DND-41 (cell line): ENCODE results near the gene NR2E1.

Experiments
- ATAC-seq: fragments of 200-7000 bp; cut with Tn5 transposase; 3 replicates; pipeline ENCODE4 v1.9.1; 2021; ENCODE audit warnings: low read depth; ENCODE audit not compliant: insufficient read depth
- DNase-seq: peaks from one replicate; pipeline ENCODE4 v3.0.0-alpha.2; 2020
- H2AFZ ChIP-seq: 2 replicates; pipeline ENCODE4 v1.6.0; 2012; ENCODE audit warnings: low read depth, low read length
- H3K27ac ChIP-seq: 2 replicates; pipeline ENCODE4 v1.5.1; 2012; ENCODE audit warnings: low read length, inconsistent platforms
- H3K27me3 ChIP-seq: fragments of 200-600 bp; sonication (generic); 2 replicates; pipeline ENCODE4 v1.6.0; 2012; ENCODE audit warnings: low read length, mild to moderate bottlenecking, inconsistent platforms; ENCODE audit not compliant: insufficient read depth, poor library complexity
- H3K36me3 ChIP-seq: 2 replicates; pipeline ENCODE4 v1.5.1; 2012; ENCODE audit warnings: low read length, inconsistent platforms; ENCODE audit not compliant: insufficient read depth
- H3K4me1 ChIP-seq: 2 replicates; pipeline ENCODE4 v1.5.1; 2012; ENCODE audit warnings: mild to moderate bottlenecking, low read length; ENCODE audit not compliant: insufficient read depth
- H3K4me2 ChIP-seq: 2 replicates; pipeline ENCODE4 v1.6.0; 2012; ENCODE audit warnings: mild to moderate bottlenecking, moderate library complexity, low read length, inconsistent platforms; ENCODE audit not compliant: insufficient read depth
- H3K4me3 ChIP-seq, 2 experiments: fragments of 200-600 bp in 1 of 2; shearing (Covaris generic) in 1 of 2; 2 replicates each; pipeline ENCODE4 v1.5.1; 2012 to 2016; ENCODE audit warnings: inconsistent platforms in 2 of 2, low read length in 2 of 2, mild to moderate bottlenecking in 2 of 2, low read depth in 1 of 2, moderate library complexity in 1 of 2
- H3K79me2 ChIP-seq: 2 replicates; pipeline ENCODE4 v1.6.0; 2012; ENCODE audit warnings: low read length, inconsistent platforms; ENCODE audit not compliant: insufficient read depth
- H3K9ac ChIP-seq: 2 replicates; pipeline ENCODE4 v1.6.0; 2012; ENCODE audit warnings: low read depth, mild to moderate bottlenecking, inconsistent platforms, low read length, moderate library complexity
- H3K9me3 ChIP-seq: 2 replicates; pipeline ENCODE4 v1.5.1; 2012; ENCODE audit warnings: low read length, moderate library complexity, mild to moderate bottlenecking, inconsistent platforms; ENCODE audit not compliant: insufficient read depth, severe bottlenecking
- H4K20me1 ChIP-seq: 2 replicates; pipeline ENCODE4 v1.6.0; 2012; ENCODE audit warnings: low read length; ENCODE audit not compliant: insufficient read depth
- CTCF ChIP-seq: IDR thresholded peaks from 2 replicates; pipeline ENCODE4 v1.5.1; 2012; ENCODE audit warnings: borderline replicate concordance, low read length, moderate library complexity, mild to moderate bottlenecking; ENCODE audit not compliant: poor library complexity, severe bottlenecking; ENCODE audit errors: extremely low read depth
- EZH2 ChIP-seq: IDR thresholded peaks from 3 replicates; pipeline ENCODE4 v1.6.1; 2012; ENCODE audit warnings: borderline replicate concordance, low read depth, mild to moderate bottlenecking, moderate library complexity, low read length, inconsistent platforms; ENCODE audit not compliant: severe bottlenecking

Gene NR2E1

DNA sequence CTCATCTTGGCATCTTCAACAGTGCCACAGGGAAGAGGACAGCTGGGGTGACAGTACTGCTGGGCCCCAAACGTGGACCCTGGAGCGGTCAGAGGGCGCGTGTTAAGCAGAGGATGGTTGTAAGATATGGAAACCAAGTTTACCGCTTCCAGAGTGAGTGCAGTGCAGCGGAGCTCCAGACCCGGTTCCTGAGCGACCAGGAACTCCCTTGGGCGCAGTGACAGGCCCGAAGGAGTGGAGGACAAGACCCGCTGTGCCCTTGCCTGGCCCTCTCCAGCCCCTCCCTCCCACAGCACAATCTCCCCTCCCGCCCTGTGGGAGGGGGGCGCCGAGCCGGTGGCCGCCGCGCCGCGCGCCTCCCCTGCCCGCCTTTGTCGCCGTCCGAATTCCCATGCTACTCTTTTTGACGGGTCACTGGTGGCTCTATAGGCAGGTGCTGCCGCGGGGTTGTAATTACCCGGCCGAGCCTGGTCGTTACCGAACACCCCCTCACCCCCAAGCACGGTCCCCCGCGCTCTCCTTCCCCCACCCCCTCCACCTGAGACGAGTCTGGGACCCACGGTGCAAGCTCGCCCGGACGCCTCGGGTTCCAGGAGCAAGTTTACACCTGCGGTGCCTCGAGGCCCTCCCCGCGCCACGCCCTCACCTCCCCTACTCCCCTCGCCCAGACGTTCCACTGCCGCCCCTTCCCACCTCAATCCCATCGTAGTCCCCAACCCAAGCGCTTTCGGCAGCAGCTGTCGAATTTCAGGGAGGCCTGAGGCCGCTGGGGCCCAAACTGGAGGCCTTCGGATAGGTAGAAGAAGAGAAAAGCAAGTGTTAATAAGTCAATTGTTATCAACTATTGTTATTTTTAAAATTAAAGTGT lies 3.9 kb downstream of the NR2E1 start:
- no peak overlapping the region for H2AFZ ChIP-seq
- H3K4me3 ChIP-seq = no peak overlapping the region
- no peak overlapping the region for H3K9ac ChIP-seq
- no peaks in the 10 kb centered on the region for H3K36me3 ChIP-seq
- no peak overlapping the region for H3K27ac ChIP-seq
- H3K79me2 ChIP-seq = no peaks in the 10 kb centered on the region
- H3K4me2 ChIP-seq = no peak overlapping the region
- no peaks in the 10 kb centered on the region for H4K20me1 ChIP-seq
- H3K4me1 ChIP-seq = no peaks in the 10 kb centered on the region
- no peaks in the 10 kb centered on the region for H3K9me3 ChIP-seq
- ATAC-seq (no peak), DNase-seq (no peak)
- no peaks in the 10 kb centered on the region for H3K27me3 ChIP-seq
- TF ChIP-seq CTCF (no peak), EZH2 (no peak)

DNA sequence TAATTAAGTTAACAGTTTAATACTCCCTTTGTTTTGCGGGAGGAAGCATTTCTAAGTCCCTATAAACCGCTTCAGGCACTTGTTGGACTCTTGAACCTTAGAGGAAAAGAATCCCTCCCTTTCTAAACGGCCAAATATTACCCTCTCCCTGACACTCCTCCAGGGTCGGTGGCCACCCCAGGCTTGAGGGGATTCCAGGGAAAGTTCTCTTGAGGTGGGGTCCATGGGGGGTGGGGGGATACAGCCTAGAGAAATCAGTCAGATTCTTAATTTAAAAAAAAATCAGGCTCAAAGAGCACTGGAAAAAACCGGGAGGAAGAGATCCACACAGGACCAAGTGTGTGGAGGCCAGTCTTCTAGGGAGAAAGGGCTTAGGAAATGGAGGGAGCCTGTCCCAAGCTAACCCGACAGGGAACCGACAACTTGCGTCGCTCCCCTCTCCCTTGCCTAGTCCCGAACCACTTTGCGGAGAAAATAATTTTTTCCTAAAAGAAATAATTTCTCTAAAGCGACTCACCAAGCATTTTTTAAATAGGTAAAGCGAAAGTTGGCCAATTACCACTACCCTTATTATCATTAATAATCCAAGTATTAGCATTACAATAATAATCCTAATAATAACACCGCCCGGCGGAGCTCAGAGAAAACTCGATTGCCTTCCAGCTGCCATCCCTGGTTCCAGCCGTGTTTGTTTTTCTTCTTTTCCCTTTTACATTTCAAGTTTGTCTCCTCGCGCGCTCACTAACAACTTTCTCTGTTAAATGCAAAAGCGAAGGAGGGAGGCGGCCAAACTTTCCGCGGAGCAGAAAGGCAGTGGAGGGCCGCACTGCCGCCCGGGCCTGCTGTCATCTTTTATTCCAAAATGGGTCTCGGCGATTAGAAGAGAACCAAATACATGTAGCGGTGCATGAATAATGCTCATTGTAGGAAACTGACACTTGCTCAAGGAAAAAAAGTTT lies 4.8 kb downstream of the NR2E1 start:
- Histone ChIP-seq H3K9me3 (no peaks in the 10 kb centered on the region), H4K20me1 (no peaks in the 10 kb centered on the region), H3K4me2 (no peak overlapping the region), H3K36me3 (no peaks in the 10 kb centered on the region), H3K79me2 (no peaks in the 10 kb centered on the region), H3K27me3 (no peaks in the 10 kb centered on the region), H3K4me3 (no peak overlapping the region), H2AFZ (no peak overlapping the region), H3K27ac (no peak overlapping the region), H3K9ac (no peak overlapping the region), H3K4me1 (no peaks in the 10 kb centered on the region)
- no peak for ATAC-seq
- no peak for TF ChIP-seq EZH2
- no peak for DNase-seq

DNA sequence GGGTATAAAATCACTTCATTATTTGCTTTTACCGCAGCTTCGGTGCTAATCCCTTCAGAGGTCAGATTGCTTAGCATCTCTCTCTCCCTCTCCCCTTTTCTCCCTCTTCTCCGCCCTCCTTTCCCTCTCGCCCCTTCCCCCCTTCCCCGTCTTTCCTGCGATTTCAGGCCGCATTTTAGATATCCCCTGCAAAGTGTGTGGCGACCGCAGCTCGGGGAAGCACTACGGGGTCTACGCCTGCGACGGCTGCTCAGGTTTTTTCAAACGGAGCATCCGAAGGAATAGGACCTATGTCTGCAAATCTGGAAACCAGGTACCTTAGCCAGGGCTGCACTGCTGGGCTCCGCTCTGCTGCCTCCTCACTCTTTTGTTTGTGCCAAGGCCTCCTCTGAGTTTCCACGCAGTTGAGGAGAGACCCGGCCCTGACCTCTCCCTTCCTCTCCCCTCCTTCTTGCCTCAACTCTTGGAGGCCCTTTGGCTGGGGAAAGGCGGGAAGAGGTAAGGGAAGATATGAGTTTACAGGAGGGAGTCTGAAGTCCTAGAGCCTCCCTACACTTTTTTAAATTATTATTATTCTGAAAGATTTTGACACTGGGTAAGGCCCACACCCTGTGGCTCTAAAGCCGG lies 5.6 kb downstream of the NR2E1 start:
- DNase-seq = no peak
- Histone ChIP-seq H3K27ac (no peak overlapping the region), H3K27me3 (no peaks in the 10 kb centered on the region), H3K4me1 (no peaks in the 10 kb centered on the region), H3K4me2 (no peak overlapping the region), H2AFZ (no peak overlapping the region), H3K9ac (no peak overlapping the region), H3K79me2 (no peaks in the 10 kb centered on the region), H3K4me3 (no peak overlapping the region), H3K9me3 (no peaks in the 10 kb centered on the region), H4K20me1 (no peaks in the 10 kb centered on the region), H3K36me3 (no peaks in the 10 kb centered on the region)
- TF ChIP-seq EZH2 (no peak), CTCF (no peak)
- ATAC-seq = no peak
